ENCODE data around the gene CD1D.
"Not testable (repeated sequence)": the region's sequence is repeated elsewhere in the genome, so short reads cannot be mapped to it uniquely, and the experiment has no call there.

CD1D gene

DNA sequence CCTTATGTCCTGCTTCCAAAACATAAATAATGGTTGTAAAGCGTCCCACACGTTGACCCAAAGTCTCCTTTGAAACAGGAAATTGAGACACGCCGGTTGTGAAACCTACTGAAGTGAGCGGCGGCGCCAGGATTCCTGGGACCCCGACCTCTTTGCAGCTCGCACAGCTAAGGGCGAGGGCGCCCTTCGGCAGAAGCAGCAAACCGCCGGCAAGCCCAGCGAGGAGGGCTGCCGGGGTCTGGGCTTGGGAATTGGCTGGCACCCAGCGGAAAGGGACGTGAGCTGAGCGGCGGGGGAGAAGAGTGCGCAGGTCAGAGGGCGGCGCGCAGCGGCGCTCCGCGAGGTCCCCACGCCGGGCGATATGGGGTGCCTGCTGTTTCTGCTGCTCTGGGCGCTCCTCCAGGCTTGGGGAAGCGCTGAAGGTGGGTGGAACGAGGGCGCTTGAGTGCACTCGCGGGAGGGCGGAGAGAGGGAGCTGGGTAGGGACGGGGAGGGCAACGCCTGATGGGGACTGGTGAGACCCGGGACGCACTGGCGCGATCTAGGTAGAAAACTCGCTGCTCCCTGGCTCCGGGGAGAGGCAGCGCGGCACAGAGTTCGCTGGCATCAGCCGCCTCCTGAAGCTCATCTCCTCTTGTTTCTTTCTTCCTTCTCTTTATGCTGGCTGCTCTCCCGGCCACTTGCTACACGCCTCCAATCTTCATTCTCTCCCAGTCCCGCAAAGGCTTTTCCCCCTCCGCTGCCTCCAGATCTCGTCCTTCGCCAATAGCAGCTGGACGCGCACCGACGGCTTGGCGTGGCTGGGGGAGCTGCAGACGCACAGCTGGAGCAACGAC, at the start of gene CD1D:
CD1D (plus strand) TSS at position 155 of the 836 bp plus-strand sequence; CDS start at position 362, 207 bp downstream.
- DNase-seq: no peak

DNA sequence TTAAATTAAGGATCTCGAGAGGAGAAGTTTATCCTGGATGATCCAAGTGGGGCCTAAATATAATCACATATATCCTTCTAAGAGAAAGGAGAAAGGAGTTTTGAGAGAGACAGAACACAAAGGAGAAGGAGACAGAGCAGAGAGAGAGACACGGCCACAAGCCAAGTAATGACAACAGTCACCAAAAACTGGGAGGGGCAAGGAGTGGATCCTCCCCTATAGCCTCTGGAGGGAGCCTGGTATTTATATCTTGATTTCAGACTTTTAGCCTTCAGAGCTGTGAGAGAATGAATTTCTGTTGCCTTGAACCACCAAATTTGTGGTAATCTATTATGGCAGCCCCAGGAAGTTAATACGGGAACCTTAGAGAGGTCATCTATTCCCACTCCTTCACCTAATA, 49.5 kb upstream of the CD1D start:
- DNase-seq: no peak

DNA sequence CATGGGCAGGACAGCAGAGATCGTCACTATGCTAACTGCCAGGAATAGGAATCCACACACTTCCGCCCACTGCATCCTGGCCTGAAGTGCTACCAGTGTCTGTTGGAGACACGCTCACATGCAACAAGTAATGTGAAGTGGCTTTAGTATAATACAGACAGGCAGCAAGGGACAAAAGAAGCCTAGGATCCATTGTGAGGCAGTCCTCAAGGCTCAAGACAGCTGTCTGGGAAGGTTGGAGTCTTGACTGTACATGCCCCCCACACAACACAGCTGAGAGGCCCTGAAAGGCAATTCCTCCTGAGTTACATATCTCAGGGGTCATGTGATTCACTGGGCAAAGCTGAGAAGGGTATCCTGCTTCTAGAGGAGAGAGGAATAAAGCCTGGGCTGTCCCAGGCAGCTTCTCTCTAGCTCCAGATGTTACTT, 39.9 kb upstream of the CD1D start:
- DNase-seq: no peak

DNA sequence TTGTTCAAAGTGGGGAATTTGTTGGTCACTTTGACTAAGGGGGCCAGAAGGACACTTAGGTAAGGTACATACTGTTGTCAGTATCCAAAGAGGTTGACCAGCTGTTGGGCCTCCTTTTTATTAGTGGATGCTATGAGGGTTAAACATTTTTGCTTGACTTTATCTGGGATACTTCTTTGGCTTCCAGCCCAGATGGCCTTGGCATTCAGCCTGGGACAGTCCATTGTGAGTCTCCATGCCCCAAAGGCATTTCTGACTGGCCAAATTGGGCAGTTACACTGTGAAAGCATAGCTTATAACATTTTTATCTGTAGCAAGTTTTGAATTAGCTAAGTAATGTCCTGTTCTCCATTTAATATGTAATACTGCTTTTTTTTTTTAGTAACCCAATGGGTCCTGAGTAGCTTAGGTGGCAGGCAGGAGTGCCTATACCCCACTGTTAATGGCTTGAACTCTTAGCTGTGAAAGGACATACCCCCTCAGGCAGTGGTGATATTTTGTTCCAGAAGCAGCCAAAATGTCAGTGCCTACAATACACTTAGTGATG, 35.4 kb upstream of the CD1D start:
- no peak for DNase-seq

DNA sequence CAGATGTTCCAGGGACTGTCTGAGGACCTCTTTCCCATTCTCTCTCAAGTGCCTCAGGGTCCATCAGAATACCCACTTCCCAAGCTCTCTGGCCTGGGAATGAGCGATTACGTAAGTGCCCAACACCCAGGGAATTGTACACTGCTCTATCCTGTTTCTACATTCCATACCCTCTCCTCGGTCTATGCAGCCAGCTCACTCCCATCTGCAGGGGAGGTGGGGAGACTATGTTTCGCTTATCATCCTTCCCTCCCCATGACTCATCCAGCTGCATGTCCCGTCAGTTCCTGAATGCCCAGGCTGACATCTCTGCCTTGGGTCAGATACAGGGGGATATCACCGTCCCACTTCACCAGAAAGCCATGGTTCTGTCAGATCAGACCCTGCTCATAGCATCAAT, 34.5 kb upstream of the CD1D start:
- DNase-seq: no peak

DNA sequence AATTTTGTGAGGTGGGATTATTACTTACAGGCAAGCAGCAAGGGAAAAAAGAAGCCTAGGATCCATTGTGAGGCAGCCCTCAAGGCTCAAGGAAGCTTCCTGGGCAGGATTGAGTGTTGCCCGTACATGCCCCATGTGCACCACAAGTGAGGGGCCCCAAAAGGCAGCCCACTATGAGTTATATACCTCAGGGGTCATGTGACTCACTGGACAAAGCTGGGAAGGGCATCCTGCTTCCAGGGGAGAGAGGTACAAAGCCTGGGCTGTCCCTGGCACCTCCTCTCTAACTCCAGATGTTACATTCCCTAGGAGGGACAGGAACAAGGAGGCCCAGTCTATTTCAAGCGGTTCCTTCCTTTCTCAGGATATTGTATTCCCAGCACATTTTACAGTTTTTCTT, 34.0 kb upstream of the CD1D start:
- no peak for DNase-seq

DNA sequence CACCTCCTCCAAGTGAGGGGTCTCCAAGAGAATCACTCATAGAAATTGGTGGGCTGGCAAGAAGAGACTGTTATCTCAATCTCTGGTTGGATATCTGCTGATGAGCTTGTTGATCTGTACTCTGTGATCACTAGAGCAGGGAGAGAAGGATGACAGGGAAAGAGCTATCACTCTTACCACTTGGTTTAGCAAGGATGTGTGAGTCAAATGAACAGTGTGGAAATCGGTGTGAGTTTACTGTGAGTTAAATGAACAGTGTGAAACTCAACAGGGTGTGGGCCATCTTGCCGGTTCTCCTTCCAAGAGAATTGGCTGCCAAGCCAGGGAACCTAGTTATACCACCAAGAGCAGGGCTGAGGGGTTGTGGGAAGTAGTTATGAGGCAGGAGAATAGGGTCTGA, 33.3 kb upstream of the CD1D start:
- no peak for DNase-seq

DNA sequence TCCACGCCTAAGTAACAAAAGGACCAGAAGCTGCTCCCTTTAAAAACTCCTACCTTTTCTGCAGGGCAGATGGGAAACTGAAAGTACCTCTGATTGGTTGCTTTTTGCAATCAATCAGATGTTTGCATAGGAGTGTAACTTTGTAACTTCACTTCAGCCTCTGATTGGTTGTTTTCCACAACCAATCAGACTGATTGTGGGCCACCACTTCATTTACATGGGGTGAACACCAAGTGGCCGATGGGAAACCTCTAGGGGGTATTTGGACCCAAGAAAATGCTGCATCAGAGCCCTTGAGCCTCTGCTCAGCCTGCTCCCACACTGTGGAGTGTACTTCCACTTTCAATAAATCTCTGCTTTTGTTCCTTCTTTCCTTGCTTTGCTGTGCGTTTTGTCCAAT, 32.8 kb upstream of the CD1D start:
- no peak for DNase-seq

DNA sequence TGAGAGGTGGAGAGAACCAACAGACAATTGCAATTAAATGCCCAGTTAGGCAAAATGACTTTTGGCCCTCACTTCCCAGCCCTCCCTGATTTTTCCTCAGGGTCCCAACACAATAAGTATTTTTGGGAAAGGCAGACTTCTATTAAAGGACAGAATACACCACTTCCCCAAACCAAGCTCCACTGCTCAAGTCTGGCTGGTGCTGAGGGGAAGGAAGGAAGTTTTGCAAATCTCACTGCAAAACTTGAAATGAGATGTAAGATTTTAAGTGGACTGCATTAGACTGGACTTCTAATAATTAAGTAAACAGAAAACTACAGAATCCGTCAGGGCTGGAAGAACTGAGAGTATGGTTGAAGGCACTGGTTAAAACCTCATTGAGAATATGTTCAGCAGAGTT, 32.2 kb upstream of the CD1D start:
- DNase-seq: no peak

DNA sequence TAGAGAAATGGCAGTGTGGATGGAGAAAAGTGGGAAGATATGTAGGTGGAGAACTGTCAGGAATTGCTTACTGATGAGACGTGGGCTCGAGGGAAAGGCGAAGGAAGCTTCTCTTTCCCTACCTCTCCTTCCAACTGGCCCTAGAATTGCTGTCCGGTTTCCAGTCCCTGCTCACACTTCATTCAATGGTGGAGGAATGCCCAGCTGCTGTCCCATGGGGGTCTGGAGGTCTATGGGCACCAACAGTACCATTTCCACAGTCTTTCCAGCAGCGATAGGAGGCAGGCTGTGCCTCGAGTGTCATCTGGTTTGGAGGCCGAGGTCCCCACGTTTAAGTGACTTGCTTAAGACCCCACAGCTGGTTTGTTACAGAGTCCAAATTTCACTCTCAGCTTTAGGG, 31.5 kb upstream of the CD1D start:
- no peak for DNase-seq

DNA sequence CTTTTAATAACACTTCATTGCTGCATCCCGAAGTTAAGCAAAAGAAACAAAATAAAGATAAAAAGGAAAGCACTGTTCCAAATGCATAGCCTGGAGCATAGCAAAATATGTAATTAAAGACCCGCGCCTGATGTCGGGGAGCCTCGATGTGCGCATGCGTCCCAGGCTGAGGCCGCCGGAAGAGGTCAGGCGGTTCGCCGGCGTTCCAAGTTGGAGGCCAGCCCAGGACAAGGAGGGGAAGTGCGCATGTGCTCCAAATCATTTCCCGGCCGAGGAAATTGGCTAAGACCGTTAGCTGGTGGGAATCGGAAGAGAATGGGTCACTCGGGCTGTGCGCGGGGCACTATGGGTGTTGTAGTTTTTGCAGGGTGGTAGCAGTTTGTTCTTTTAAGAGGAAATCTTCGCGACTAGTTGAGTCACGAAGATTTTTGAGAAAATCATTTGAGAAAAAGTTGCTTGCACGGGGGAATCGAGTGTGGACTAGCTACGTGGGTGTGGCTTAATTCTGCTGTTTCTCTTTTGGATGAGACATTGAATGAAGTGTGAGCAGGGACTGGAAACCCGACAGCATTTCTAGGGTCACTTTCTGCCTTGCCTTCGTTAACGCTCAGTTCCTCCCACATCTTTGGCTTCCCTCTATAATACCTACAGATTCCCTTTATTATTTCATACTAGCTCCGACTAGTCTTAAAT, 31.0 kb upstream of the CD1D start:
- DNase-seq: no peak

DNA sequence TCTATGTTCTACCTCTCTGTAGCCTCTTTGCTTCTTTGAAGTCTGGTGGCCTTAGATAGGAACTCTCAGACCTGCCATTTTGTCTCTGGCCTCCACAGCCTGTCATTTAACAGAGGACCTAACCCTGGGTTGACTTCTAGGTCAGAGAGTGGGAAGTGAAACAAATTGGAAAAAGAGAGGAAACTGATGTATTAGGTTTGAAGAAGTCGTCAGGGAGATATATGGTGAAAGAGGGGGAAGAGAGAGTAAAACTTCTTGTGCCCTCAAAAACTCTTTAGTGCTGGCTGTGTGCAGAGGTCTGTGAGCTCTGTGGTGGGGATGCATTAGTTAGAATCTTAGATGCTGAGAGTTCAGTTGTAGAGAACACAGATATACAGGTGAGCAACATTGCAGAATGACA, 30.2 kb upstream of the CD1D start:
- no peak for DNase-seq

DNA sequence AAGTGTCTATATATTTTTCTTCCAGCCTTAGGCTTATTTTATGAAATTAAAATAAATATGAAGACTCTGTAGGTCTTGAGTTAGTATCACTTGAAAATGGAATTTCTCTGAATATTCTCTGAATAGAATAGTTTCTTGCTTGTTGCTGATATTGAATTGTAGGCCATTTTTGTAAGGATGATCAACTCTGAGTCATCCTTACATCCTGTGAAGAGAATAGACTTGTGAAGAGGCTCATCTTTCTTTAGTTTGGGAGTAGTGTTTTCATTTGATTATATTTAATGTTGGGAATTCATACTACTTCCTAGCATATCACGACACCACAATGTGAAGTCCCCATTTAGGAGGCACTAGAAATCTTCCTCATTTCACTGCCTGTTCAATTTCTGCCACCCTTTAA, 27.5 kb upstream of the CD1D start:
- DNase-seq: no peak

DNA sequence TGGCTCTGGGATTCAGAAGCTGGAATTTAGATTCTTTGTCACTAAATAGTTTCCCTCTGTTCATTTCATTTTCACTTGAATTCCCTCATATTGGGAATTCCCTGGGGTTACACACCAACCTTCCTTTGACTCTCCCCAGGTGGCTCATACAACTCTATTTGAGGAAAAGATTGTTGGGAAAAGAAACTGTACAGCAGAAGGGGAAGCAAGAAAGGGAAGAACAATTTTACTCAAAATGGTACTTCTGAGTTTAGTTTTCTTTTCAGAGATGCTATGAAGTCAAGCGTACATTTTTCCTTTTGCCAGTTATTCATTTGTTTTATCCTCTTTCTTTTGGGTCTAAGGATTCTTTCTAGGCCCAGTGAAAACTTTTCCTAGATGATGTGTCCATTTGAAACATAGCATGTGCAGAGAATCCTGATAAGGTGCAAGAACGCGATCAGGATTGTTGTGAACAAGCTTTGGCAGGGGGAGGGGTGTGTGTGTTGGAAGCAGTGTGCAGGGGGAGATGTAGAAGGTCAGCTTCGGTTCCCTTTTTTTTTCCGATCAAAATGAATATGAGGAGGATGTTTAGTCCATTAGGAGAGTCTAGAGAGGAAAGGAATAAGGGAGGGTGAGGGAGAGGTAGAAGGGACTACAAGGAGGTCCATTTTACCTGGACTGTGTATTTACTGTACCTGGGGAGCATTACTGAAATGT, 26.8 kb upstream of the CD1D start:
- no peak for DNase-seq

DNA sequence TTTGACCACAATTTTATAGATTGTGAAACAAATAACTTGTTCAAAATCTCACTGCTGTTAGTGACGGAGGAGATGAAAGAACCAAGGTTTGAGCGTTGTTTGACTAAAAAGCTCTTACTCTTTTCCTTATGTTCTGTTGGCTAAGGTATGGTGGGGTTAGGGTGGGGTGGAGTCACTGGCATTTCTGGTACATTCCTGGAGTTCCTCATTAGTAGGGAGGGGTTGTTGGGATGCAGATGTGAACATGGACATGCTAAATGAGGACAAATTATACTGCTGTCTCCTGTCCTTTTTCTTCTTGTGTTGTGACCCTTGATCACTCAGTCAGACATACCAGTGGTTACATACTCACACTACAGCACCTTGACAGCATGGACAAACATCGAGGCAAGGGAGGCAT, 26.2 kb upstream of the CD1D start:
- no peak for DNase-seq

DNA sequence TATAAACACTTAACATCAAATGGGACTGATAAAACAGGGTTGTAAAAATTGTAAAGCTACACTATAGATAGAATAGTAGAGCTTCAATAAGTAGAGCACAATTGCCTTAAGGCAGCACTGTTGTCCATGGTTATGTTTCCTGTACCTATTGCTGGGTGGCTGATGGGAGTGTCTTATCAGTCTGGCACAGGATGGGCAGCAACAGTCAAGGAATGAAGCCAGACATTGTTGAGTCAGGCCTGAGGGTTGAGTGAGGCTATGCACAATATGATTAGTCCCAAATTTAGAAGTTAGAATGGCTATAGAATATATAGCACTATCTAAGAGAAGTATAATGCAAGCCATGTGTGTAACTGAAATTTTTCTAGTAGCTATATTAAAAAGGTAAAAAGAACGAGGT, 25.0 kb upstream of the CD1D start:
- DNase-seq: no peak

DNA sequence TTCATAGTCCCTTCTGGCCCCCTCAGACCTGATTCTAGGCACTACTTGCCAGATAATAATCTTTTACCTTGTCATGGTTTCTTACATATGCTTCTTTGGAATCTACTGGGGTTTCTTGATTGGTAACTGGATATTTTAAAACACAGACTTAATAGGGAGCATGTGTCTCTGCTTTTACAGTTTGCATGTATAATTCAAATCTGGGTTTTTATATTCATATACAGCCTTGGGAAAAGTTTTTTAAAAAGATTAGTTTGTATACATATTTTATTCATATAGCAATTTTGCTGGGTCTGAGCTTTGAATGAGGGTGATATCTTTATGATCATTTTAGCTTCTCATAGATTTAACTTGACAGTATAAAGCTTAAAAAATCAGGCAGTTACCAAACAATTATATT, 21.1 kb upstream of the CD1D start:
- DNase-seq: no peak

DNA sequence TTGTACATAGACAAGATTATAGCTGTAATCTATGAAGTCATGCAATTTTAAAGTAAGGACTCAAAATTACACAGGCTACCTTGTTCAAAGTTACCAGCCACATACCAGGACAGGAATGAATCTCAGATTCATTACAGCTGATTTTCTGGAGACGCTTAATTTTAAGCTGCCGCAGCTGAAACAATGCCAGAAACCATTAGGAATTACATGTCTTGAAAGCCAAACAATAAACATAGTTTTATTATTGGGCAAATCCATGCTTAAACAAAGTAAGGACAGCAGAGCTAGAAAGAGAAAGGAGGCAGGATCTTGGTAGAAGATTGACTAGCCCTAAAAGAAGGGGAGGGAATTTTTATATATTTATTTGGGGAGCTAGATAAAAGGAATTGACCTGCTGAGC, 19.2 kb upstream of the CD1D start:
- no peak for DNase-seq

DNA sequence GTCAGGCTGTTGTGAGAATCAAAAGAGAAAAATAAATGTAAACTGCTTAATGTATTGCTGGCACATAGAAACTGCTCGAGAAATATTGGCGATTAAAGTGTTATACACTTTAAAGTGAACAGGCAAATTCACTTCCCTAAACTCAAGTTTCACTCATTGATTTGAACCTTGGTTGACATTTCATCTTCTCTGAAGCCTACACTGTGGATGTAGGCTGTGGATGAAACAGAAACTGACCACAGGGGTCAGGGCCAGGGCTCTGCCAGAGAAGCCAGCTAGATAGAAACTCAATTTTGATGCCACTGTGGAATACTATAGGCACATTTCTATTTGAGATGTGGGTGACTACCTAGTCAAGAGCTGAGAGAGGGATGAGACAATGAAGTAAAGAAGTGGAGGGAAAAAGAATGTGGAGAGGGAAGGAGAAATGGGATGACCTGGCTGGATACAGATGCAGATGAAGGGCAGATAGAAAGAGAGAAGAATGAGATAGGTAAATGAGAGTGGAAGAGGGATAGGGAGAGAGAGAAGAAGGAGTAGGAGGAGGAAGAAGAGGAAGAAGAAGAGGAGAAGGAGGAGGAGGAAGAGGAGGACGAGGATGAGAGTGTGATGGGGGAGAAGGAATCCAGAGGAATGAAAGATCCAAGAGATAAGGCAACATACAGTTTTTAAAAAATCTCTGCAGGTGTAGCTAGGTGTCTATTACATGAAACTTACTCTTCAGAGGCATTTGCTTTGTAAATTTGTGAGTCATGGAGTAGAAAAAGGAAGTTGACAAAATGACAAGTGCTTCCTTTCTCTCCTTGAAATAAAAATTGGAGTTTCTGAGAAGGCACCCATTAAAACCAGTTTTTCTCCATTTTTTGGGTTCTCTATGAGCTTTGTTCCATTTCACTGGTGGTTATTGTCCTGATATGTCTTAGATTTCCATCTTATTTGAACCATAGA, 17.4 kb upstream of the CD1D start:
- DNase-seq: no peak

DNA sequence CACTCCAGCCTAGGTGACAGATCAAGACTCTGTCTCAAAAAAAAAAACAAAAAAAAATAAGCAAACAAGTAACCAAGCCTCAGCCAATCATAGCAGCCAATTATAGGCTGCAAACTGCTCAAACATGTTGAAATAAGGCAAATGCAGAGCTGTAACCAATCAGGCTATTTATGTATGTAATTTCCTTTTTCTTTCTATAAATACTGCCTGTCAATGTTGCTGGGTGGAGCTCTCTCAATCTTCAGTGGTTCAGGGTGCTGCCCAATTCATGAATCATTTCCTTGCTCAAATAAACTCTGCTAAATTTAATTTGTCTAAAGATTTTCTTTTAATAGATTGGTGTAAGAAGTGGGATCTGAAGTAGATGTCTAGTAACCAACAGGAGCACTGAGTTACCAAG, 11.6 kb upstream of the CD1D start:
- DNase-seq: no peak

DNA sequence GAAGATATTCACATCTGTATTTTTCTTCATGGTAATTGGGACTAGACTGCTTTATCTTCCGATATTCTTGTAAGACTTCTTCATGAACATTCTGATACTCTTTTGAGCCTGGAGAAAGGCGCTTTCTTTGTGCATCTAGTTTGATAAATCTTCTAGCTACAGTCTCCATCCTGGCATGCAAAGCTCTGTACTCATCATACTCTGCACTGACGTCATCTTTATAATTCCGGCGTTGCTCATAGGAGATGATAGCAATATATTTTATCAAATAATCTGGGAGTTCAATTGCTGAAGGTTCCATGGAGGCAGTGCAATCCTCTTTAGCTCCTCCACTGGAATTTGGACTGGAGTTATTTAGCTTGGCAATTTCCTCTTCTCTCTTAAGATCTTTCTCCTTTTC, 4.8 kb upstream of the CD1D start:
- not testable (repeated sequence) for DNase-seq

DNA sequence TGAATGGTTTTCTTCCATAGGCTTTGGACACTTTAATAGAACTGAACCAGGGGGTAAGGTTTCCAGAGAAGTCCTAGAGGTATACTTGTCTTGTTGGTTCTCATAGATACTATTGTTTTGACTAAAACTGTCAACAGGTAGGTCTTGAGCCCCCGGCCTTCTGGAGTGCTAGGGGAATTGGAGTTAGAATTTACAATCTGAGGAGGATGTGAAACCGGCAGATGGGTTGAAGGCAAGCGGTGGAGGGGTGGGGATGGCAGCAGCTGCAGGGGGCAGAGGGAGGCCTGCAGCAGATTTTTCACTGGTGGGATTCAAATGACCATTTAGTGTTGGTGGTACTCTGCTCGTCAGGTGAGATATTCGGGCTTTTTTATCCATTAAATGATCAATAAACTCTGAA, 4.3 kb upstream of the CD1D start:
- DNase-seq: no peak
